ENCODE measurements around the gene GRM4. TPM values are rescaled to one million over a fixed set of nuclear protein-coding genes. Genes with fewer than 3 reads are reported as not detected.

The GRM4 gene
- total and polyA plus RNA-seq, 2 donors, result 0.01 to 0.11 TPM

GRCh38 chr6:34030831-34031624 lies 114.9 kb downstream of the GRM4 start:
- Histone ChIP-seq H3K4me1 (ENCODE audit: insufficient read depth) (no peaks in the 10 kb centered on the region), H3K36me3 (ENCODE audit: insufficient read depth) (no peaks in the 10 kb centered on the region), H3K27ac (ENCODE audit: low read depth) (no peak overlapping the region), H3K4me3 (ENCODE audit: low read depth, low read length) (no peak overlapping the region)
- WGBS, result 77% methylated on average over 9 of the region's 9 CpGs
- no peak for DNase-seq (ENCODE audit: extremely low spot score)

DNA sequence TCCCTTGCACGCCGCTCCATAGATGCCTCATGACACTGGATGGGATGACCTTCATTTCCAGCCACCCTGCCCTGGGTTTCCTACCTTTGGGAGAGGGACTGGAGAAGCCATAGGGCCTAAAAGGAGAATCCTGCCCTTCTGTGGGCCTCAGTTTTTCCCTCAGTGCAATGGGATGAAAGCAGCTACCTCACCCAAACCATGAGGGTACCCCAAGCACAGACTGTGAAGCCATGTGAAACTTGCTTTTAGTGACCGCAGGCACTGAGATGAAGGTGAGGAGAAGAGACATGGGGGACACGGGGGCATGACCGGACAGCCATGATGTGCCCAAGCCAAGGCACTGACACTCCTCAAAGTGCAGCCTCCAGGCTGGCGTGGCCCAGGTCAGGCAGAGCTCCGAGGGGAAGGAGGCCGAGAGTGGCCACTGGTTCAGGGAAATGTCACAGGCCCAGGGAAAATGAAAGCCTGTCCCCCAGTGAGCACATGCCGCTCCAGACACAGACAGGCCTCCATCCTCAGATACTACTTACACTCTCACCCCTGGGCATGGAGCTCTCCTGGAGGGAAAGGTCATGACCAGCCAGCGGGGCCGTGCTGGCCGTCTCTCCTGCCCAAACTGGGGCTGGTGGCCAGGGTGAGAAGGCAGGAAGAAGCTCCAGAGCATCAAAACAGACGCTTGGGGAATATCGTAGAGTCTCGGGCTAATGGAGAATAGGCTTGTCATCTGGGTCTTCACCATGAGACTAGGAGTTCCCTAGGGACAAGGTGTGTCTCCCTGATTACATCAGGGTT lies 116.2 kb downstream of the GRM4 start:
- no peak overlapping the region for H3K4me3 ChIP-seq (ENCODE audit: low read depth, low read length)
- no peak for DNase-seq (ENCODE audit: extremely low spot score)
- no peaks in the 10 kb centered on the region for H3K36me3 ChIP-seq (ENCODE audit: insufficient read depth)
- H3K27ac ChIP-seq (ENCODE audit: low read depth), result no peak overlapping the region
- 95% methylated on average over 15 of the region's 15 CpGs for WGBS
- no peaks in the 10 kb centered on the region for H3K4me1 ChIP-seq (ENCODE audit: insufficient read depth)

DNA sequence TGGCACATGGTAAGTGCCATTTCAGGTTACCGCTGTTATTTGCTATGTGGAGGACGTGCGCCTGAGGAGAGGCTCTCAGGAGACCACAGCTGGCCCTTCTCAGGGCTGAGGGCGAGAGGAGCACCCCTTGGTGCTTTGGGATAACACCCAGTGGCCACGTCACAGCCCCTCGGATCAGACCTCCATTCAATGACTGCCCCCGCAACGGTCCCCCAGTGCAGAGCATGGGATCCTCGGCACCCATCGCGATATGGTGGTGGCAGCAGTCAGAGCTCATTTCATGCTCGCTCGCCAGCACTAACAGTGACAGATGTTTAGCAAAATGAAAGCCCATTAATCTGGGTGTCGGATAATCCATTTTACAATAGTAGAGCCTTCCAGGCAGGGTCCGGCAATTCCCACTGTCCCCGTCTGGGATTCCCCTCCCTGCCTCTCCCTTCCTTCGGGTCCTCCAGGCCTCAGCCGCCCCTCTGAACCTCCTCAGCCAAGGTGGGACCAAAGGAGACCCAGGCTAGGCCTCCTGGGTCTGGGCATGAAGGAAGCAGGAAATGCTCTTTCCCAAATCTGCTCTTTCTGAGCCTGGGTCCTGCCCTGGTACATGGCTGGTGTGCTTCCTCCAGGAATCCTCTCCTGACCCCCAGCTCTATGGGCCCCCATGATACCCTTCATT lies 117.1 kb downstream of the GRM4 start:
- H3K4me3 ChIP-seq (ENCODE audit: low read depth, low read length), result no peak overlapping the region
- DNase-seq (ENCODE audit: extremely low spot score), result no peak
- no peaks in the 10 kb centered on the region for H3K4me1 ChIP-seq (ENCODE audit: insufficient read depth)
- no peak overlapping the region for H3K27ac ChIP-seq (ENCODE audit: low read depth)
- WGBS, result 72% methylated on average over 18 of the region's 18 CpGs
- no peaks in the 10 kb centered on the region for H3K36me3 ChIP-seq (ENCODE audit: insufficient read depth)

DNA sequence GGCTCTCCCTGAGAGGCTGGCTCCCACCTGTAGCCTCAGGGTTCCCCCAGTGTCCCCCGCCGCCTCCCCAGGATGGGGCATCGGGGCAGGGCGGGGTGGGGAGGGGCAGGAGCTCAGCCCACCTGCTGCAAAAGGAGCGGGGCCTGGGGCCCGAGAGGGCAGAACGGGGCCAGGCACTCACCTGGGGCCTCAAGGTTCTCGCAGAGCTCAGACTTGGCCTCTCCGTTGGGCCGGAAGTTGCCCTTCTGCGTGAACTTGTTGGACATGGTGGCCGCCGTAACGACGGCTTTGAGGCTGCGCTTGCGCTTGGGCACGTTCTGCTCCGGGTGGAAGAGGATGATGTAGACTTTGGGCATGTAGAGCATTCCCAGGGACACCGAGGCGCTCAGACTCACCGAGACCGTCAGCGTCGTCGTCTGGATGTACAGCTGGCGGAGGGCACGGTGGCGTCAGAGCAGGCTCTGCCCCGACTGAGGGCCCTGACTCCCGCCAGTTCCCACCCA lies 117.9 kb downstream of the GRM4 start:
- WGBS, result 88% methylated on average over 31 of the region's 31 CpGs
- Histone ChIP-seq H3K36me3 (ENCODE audit: insufficient read depth) (no peaks in the 10 kb centered on the region), H3K4me1 (ENCODE audit: insufficient read depth) (no peaks in the 10 kb centered on the region), H3K27ac (ENCODE audit: low read depth) (no peak overlapping the region), H3K4me3 (ENCODE audit: low read depth, low read length) (no peak overlapping the region)
- no peak for DNase-seq (ENCODE audit: extremely low spot score)

DNA sequence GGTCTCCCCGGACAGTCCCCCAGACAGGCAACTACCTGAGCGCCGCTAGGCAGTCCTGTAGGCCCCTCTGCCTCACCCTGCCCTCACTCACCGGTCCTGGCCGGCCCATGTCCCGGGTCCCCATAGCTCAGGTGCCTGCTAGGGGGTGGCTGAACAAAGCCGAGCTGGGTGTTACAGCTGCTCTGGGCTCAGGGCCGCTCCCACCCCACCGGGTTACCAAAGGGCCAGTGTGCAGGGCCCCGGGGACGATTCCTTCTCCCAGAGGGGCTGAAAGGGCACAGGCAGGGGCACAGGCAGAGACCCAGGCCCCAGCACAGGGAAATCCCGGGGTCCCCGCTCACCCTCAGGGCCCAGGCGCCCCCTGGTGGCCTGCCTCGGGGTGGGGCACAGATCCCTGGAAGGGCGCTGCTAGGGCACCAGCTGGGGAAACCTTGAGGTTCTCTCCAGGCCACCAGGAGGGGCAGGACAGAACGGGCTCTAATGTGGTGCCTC lies 118.4 kb downstream of the GRM4 start:
- H3K36me3 ChIP-seq (ENCODE audit: insufficient read depth), result no peaks in the 10 kb centered on the region
- H3K4me1 ChIP-seq (ENCODE audit: insufficient read depth), result no peaks in the 10 kb centered on the region
- no peak for DNase-seq (ENCODE audit: extremely low spot score)
- H3K4me3 ChIP-seq (ENCODE audit: low read depth, low read length), result no peak overlapping the region
- H3K27ac ChIP-seq (ENCODE audit: low read depth), result no peak overlapping the region
- WGBS, result 51% methylated on average over 17 of the region's 17 CpGs

- DNase-seq (ENCODE audit: extremely low spot score), result no peak
- no peak overlapping the region for H3K27ac ChIP-seq (ENCODE audit: low read depth)
- H3K4me3 ChIP-seq (ENCODE audit: low read depth, low read length), result no peak overlapping the region
- no peaks in the 10 kb centered on the region for H3K36me3 ChIP-seq (ENCODE audit: insufficient read depth)
- H3K4me1 ChIP-seq (ENCODE audit: insufficient read depth), result no peaks in the 10 kb centered on the region
- WGBS, result 49% methylated on average over 8 of the region's 8 CpGs
Observed at GRCh38 chr6:34025861-34026260, 120.0 kb downstream of the GRM4 start.

DNA sequence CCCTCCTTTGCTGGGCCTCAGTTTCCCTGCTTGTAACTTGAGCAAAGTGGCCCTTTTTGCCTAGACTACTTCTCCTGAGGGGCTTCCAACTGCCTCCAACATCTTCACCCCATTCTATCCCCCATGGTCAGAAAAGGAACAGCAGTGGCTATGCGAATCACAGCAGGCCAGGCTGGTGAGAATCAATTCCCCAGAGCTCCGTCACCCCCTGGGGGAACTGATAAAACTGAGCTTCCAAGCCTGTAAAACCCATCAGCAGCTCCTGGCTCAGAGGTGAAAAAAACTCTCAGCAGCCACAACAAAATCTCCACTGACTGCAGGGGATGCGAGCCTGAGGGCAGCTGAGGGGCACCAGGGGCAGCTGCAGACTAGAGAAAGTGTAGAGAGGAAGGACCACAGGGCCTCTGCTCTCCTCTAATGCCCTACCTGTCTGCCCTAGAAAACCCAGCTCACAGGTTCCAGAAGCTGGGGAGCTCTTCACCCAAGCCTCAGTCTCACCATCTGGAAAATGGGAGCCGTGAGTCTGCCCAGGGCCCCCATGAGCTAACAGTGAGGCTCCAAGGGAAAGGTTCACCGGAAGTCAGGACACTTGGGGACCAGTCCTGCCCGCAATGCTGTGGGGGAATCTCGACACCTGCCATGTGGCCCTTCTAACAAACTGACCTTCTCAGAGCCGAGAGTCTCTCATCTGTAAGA lies 120.6 kb downstream of the GRM4 start:
- DNase-seq (ENCODE audit: extremely low spot score), result no peak
- Histone ChIP-seq H3K4me3 (ENCODE audit: low read depth, low read length) (no peak overlapping the region), H3K4me1 (ENCODE audit: insufficient read depth) (no peaks in the 10 kb centered on the region), H3K36me3 (ENCODE audit: insufficient read depth) (no peaks in the 10 kb centered on the region), H3K27ac (ENCODE audit: low read depth) (no peak overlapping the region)
- WGBS, result 67% methylated on average over 8 of the region's 8 CpGs

DNA sequence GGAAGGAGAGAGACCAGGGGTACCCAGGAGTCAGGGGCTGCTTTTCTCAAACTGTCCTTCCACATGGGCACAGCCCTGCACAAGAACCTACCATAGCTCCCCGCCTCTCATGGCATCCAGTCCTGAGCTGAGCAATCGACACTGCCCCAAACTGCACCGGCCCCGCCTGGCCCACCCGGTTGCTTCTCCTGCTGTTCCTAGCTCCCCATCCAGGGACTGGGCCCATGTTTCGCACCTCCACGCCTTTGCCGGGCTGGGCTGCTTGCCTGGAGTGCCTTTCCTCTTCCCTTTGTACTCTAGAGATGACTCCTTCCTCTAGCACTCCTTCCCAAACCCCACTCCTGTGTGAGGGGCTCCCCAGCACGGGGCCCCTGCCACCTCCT lies 123.0 kb downstream of the GRM4 start:
- Histone ChIP-seq H3K27ac (ENCODE audit: low read depth) (no peak overlapping the region), H3K4me1 (ENCODE audit: insufficient read depth) (no peaks in the 10 kb centered on the region), H3K4me3 (ENCODE audit: low read depth, low read length) (no peak overlapping the region), H3K36me3 (ENCODE audit: insufficient read depth) (no peaks in the 10 kb centered on the region)
- WGBS, result 78% methylated on average over 9 of the region's 9 CpGs
- DNase-seq (ENCODE audit: extremely low spot score), result no peak

DNA sequence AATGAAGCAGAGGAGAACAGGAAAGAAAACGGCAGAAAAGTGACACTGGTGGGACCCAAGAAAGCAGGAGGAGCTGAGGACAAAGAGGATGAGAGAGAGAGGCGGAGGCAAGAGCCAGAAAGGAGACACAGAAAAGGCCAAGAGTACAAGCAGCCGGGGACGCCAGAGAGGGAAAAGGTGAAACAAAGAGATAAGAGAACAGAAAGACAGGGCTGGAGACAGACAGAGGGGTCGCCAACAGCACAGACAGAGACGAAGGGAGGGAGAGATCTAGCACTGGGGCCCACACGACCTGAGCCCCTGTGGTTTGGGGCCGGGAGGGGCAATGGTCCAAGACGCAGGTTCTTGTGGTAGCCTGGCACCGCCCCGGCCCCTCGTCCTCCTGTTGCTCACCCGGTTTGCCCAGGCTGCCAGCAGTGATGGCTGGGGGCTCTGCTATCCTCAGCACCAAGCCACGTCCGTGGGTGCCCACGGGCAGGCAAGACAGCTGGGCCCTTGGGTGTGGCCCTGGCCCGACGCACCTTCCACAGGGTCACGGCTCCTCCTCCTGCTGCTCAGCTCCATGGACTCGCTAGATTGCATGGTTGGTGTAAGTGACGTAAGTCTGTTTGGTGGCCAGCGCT lies 123.5 kb downstream of the GRM4 start:
- Histone ChIP-seq H3K27ac (ENCODE audit: low read depth) (no peak overlapping the region), H3K36me3 (ENCODE audit: insufficient read depth) (no peaks in the 10 kb centered on the region), H3K4me1 (ENCODE audit: insufficient read depth) (no peaks in the 10 kb centered on the region), H3K4me3 (ENCODE audit: low read depth, low read length) (no peak overlapping the region)
- WGBS, result 67% methylated on average over 22 of the region's 22 CpGs
- DNase-seq (ENCODE audit: extremely low spot score), result no peak

GRCh38 chr6:34021554-34022190 lies 124.2 kb downstream of the GRM4 start:
- no peak overlapping the region for H3K27ac ChIP-seq (ENCODE audit: low read depth)
- no peak for DNase-seq (ENCODE audit: extremely low spot score)
- no peak overlapping the region for H3K4me3 ChIP-seq (ENCODE audit: low read depth, low read length)
- 62% methylated on average over 19 of the region's 19 CpGs for WGBS
- no peaks in the 10 kb centered on the region for H3K4me1 ChIP-seq (ENCODE audit: insufficient read depth)
- no peaks in the 10 kb centered on the region for H3K36me3 ChIP-seq (ENCODE audit: insufficient read depth)

- Histone ChIP-seq H3K36me3 (ENCODE audit: insufficient read depth) (no peaks in the 10 kb centered on the region), H3K4me3 (ENCODE audit: low read depth, low read length) (no peak overlapping the region), H3K27ac (ENCODE audit: low read depth) (no peak overlapping the region), H3K4me1 (ENCODE audit: insufficient read depth) (no peaks in the 10 kb centered on the region)
- 70% methylated on average over 17 of the region's 17 CpGs for WGBS
- no peak for DNase-seq (ENCODE audit: extremely low spot score)
Observed at GRCh38 chr6:34020807-34021553, 124.9 kb downstream of the GRM4 start.

DNA sequence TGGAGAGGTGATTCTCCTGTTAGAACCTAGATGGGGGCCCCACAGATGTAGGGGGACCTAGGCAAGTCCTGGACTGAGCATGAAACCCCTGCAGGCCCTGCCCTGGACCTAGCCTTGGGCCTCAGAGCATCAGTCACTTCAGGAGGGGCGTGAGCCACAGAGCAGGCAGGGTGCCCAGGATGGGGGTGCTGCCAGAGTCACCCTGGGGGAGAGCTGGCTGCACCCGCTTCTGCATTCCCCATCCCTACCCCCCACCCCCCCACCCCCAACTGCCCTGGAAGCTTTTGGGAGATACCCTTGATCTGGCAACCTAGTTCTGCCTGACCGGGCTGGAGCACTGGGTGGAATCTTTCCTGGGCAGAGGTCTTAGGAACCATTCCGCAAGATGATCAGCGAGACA lies 125.6 kb downstream of the GRM4 start:
- Histone ChIP-seq H3K4me1 (ENCODE audit: insufficient read depth) (no peaks in the 10 kb centered on the region), H3K27ac (ENCODE audit: low read depth) (no peak overlapping the region), H3K4me3 (ENCODE audit: low read depth, low read length) (no peak overlapping the region), H3K36me3 (ENCODE audit: insufficient read depth) (no peaks in the 10 kb centered on the region)
- 91% methylated on average over 5 of the region's 5 CpGs for WGBS
- no peak for DNase-seq (ENCODE audit: extremely low spot score)

All from urinary bladder (tissue), 4 donors.